ENCODE results near the gene MCRIP1. TPM values are rescaled to one million over a fixed set of nuclear protein-coding genes. Genes with fewer than 3 reads are reported as not detected.

The MCRIP1 gene
- total and polyA plus RNA-seq, 9 of the 15 experiments (the other 6 are each of a cell fraction or from before 2014, with no cell fraction given): 0.39 to 35.8 (median 9.7) TPM

GRCh38 chr17:81807210-81807719 is 25.8 kb downstream of the MCRIP1 start (continued):
- TF ChIP-seq ATF1 (CRISPR knock-in tag; IDR thresholded peaks at IDR 0.05) (no peak), ATF1 (tag; IDR thresholded peaks at IDR 0.05) (peak; percentile 37; the same call in 1 of the 2 replicates), BHLHE40 (IDR thresholded peaks at IDR 0.05; ENCODE audit: low read length) (no peak), E2F8 (IDR thresholded peaks at IDR 0.05; ENCODE audit: low read depth, partially characterized antibody) (no peak), HNRNPUL1 (IDR thresholded peaks at IDR 0.05; ENCODE audit: low read length) (no peak), U2AF2 (optimal IDR thresholded peaks at IDR 0.05; ENCODE audit: low read depth, low read length) (no peak), HMGN3 (IDR thresholded peaks at IDR 0.05; ENCODE audit: borderline replicate concordance, extremely low read depth, insufficient read length, low read depth, low read length) (no peak), KLF16 (IDR thresholded peaks at IDR 0.05) (no peak), IRF1 (CRISPR knock-in tag; IDR thresholded peaks at IDR 0.05; ENCODE audit: borderline replicate concordance) (no peak), CBFA2T2 (conservative IDR thresholded peaks at IDR 0.05) (no peak), ZC3H4 (CRISPR knock-in tag; IDR thresholded peaks at IDR 0.05; ENCODE audit: borderline replicate concordance) (no peak), MCM3 (IDR thresholded peaks at IDR 0.05) (no peak), ZNF311 (CRISPR knock-in tag; IDR thresholded peaks at IDR 0.05) (no peak), SAP30 (IDR thresholded peaks at IDR 0.05; ENCODE audit: borderline replicate concordance, insufficient read depth, low read depth, low read length, poor library complexity, severe bottlenecking) (no peak), TRIM28 (IDR thresholded peaks at IDR 0.05) (no peak), EP400 (IDR thresholded peaks at IDR 0.05) (no peak), MTF1 (CRISPR knock-in tag; IDR thresholded peaks at IDR 0.05; ENCODE audit: borderline replicate concordance) (no peak), NFXL1 (CRISPR knock-in tag; IDR thresholded peaks at IDR 0.05) (no peak), ZBTB7A (IDR thresholded peaks at IDR 0.05; ENCODE audit: borderline replicate concordance, control insufficient read depth, low read depth, low read length) (peak; percentile 1; the same call in 1 of the 2 replicates), ZNF644 (tag; IDR thresholded peaks at IDR 0.05; ENCODE audit: low read depth) (no peak)
- TF ChIP-seq, protein P1, sequence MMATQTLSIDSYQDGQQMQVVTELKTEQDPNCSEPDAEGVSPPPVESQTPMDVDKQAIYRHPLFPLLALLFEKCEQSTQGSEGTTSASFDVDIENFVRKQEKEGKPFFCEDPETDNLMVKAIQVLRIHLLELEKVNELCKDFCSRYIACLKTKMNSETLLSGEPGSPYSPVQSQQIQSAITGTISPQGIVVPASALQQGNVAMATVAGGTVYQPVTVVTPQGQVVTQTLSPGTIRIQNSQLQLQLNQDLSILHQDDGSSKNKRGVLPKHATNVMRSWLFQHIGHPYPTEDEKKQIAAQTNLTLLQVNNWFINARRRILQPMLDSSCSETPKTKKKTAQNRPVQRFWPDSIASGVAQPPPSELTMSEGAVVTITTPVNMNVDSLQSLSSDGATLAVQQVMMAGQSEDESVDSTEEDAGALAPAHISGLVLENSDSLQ (IDR thresholded peaks at IDR 0.05): peak; percentile 58; the same call in 1 of the 2 replicates
- TF ChIP-seq, protein P2, sequence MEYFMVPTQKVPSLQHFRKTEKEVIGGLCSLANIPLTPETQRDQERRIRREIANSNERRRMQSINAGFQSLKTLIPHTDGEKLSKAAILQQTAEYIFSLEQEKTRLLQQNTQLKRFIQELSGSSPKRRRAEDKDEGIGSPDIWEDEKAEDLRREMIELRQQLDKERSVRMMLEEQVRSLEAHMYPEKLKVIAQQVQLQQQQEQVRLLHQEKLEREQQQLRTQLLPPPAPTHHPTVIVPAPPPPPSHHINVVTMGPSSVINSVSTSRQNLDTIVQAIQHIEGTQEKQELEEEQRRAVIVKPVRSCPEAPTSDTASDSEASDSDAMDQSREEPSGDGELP (CRISPR knock-in tag; IDR thresholded peaks at IDR 0.05; ENCODE audit: borderline replicate concordance): 0 out of 2 replicates have a peak, but pooled peaks have one; percentile 8
- TF ChIP-seq, protein P3, sequence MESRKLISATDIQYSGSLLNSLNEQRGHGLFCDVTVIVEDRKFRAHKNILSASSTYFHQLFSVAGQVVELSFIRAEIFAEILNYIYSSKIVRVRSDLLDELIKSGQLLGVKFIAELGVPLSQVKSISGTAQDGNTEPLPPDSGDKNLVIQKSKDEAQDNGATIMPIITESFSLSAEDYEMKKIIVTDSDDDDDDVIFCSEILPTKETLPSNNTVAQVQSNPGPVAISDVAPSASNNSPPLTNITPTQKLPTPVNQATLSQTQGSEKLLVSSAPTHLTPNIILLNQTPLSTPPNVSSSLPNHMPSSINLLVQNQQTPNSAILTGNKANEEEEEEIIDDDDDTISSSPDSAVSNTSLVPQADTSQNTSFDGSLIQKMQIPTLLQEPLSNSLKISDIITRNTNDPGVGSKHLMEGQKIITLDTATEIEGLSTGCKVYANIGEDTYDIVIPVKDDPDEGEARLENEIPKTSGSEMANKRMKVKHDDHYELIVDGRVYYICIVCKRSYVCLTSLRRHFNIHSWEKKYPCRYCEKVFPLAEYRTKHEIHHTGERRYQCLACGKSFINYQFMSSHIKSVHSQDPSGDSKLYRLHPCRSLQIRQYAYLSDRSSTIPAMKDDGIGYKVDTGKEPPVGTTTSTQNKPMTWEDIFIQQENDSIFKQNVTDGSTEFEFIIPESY (CRISPR knock-in tag; IDR thresholded peaks at IDR 0.05): no peak

All from K562 (cell line).